ENCODE results near the gene IL17A.

IL17A gene

GRCh38 chr6:52186075-52186474 is at the start of gene IL17A:
IL17A (plus strand) TSS chr6:52186375; CDS start chr6:52186432, 57 bp downstream.
- no peak for DNase-seq (ENCODE audit: low read depth)

DNA sequence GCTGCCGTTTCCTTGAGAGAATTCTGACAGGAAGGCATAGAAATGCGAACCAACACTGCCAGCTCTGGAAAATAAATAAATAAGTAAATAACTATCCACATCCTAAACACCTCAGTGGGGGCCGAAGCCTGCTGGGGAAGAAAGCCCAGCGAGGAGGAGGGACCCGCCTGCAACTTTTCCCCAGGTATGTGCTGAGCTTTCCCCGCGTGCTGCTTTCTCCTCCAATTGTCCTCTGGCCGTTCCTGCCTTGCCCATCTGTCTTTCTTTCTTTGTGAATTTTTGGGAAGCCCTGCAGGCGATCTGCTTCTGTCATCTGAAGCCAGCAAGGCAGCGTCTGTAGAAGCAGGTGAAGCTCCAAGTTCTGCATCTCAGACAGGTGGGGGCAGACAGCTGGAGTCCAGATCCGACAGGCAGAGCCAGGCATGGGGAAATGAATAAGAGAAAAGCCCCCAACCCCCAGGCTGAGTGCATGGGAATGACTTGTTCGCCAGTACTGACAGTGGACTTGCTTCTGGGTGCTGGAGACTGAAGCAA is 49.2 kb upstream of the IL17A start:
- no peak for DNase-seq (ENCODE audit: low read depth)

GRCh38 chr6:52138284-52138683 is 47.9 kb upstream of the IL17A start:
- no peak for DNase-seq (ENCODE audit: low read depth)

- DNase-seq (ENCODE audit: low read depth): no peak
Observed at GRCh38 chr6:52139985-52140680, 46.0 kb upstream of the IL17A start.

DNA sequence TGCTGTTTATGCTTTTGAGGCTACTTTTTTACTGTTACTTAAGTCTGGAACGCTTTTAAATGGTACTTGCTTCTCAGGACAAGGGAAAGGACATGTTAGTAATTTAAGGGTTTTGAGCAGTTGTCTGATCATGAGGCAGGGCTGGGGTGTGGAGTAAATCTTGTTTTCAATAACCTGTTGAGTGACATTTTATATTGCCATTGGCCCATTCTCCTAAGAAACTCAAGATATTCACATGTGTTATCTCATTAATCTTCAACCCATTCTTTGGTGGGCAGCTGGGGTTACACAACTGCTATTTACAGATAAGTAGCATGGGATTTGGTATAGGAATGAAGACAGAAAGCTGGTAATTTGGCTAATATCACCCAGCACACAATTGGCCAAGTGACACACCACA is 44.6 kb upstream of the IL17A start:
- DNase-seq (ENCODE audit: low read depth): no peak

- no peak for DNase-seq (ENCODE audit: low read depth)
Observed at GRCh38 chr6:52142556-52142955, 43.6 kb upstream of the IL17A start.

DNA sequence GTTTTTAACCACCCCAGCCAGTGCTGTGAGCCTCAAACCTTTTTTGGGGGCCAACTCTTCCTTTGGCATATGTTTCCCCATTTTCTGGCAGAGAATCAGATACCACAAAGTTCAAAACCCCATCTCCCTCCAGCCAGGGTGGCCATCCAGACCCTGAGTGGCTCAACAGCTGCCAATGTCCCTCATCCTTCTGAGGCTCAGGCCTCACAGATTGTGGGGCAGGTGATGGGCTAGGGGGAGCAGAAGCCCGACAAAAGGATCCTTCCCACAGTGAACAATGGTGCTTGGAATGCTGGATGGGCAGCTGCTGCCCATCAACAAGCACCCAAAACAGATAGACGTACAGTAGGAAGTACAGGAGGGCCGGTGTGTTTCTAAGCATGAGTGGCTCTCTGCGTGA is 42.6 kb upstream of the IL17A start:
- no peak for DNase-seq (ENCODE audit: low read depth)

GRCh38 chr6:52144196-52145076 is 41.7 kb upstream of the IL17A start:
- no peak for DNase-seq (ENCODE audit: low read depth)

DNA sequence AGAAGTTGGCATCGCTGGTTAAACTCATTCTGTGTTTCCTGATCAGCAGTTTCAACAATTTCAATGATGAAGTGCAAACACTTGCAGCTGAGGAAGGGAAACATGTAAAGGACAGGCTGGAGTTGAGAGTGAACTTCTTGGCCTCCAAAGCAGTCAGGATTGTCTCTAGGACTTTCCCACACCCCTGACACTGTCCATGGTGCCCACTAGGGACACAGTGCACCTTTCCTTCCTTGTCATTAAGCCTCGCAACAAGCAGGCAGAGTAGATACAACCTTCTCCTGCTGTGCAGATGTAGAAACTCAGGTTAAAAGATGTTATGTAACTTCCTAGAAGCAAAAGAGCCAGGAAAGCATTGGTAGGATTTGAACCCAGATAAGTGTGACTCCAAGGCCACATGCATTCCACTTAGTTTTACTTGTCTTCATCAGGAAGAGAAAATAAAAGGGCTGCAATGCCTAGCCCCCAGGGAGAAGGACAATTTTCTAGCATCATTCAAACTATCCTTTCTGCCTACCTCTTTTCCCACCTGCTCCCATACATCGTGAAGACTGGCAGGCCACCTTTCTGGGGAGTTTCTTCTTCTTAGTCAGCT is 39.2 kb upstream of the IL17A start:
- DNase-seq (ENCODE audit: low read depth): no peak

DNA sequence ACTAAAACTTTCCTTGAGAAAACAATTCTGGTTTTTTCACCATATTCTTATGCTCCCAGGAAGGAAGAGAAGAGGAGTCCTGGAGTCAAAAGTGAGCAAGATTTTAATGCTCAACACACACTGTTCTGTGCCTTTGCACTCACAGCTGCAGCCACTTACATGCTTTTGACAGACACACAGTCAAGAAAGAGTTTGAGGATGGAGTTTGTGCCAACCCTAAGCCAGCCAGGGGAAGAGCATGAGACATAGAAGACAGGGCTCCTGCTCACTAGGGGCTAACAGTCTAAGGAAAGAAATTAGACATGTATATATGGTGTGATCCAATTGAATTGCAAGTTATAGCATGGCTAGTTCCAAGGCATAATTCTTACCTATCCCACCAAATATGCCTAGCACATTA is 37.1 kb upstream of the IL17A start:
- DNase-seq (ENCODE audit: low read depth): no peak

DNA sequence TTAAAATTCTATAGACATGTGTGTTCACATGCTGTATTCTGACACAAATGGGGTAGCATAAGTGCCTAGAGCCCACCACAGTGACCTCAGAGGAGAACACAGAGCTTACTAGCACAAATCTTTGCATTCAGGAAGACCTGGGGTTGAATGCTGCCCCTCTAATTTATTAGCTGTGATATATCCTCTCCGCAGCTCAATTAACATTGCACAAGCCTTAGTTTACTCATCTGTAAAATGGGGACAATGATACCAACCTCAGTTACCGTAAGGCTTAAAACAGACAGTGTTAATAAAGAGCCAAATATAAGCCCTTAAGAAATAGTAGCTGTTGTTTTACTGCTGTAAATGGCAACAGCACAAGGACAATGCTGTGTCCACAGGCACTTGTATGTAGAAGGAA is 36.2 kb upstream of the IL17A start:
- DNase-seq (ENCODE audit: low read depth): no peak

DNA sequence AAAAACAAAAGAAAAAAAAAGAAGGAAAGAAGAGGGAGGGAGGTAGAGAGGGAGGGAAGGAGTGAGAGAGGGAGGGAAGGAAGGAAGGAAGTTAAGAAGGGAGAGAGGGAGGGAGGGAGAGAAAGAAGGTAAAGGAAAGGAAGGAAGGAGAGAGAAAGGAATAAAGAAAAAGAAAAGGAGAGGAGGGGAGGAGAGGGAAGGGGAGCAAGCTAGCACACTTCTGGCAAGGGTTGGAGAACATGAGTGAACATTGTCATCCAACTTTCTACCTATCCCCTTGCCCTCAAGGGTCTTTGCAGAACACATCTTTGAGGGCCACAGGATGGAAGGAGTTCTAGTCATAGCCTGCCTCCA is 34.1 kb upstream of the IL17A start:
- no peak for DNase-seq (ENCODE audit: low read depth)

GRCh38 chr6:52152711-52153160 is 33.4 kb upstream of the IL17A start:
- no peak for DNase-seq (ENCODE audit: low read depth)

GRCh38 chr6:52154381-52154780 is 31.8 kb upstream of the IL17A start:
- no peak for DNase-seq (ENCODE audit: low read depth)

GRCh38 chr6:52155791-52156576 is 30.2 kb upstream of the IL17A start:
- DNase-seq (ENCODE audit: low read depth): no peak

DNA sequence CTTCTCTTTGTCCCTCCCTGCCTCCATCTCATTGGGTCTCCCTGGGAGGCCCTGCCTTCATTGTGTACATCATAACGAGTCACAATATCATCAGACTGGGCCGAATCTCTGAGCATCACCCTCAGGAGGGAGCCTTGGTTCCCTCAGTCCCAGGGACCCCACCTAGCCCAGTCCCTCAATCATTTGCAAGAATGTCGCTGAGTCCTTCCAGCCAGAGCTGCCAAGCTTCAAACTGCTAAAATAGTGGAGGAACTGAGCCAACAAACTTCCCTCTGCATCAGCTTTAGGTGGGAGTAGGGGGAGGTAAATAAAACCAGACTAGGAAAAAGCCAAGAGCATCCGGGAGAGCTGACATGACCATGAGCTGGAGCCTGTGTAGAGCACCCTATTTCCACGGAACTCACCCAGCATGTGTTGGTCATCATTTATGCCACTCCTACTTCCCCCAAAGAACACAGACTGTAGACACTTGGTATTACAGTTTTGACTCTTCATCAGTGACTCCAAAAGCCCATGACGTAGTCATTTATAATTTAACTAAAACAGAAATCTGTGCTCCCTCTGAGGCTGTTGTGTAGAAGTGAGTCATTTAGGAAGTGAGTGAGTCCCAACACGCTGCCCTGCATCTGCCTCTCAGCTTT is 28.8 kb upstream of the IL17A start:
- no peak for DNase-seq (ENCODE audit: low read depth)

GRCh38 chr6:52160472-52161104 is 25.6 kb upstream of the IL17A start:
- DNase-seq (ENCODE audit: low read depth): no peak

- no peak for DNase-seq (ENCODE audit: low read depth)
Observed at GRCh38 chr6:52161689-52162438, 24.3 kb upstream of the IL17A start.

DNA sequence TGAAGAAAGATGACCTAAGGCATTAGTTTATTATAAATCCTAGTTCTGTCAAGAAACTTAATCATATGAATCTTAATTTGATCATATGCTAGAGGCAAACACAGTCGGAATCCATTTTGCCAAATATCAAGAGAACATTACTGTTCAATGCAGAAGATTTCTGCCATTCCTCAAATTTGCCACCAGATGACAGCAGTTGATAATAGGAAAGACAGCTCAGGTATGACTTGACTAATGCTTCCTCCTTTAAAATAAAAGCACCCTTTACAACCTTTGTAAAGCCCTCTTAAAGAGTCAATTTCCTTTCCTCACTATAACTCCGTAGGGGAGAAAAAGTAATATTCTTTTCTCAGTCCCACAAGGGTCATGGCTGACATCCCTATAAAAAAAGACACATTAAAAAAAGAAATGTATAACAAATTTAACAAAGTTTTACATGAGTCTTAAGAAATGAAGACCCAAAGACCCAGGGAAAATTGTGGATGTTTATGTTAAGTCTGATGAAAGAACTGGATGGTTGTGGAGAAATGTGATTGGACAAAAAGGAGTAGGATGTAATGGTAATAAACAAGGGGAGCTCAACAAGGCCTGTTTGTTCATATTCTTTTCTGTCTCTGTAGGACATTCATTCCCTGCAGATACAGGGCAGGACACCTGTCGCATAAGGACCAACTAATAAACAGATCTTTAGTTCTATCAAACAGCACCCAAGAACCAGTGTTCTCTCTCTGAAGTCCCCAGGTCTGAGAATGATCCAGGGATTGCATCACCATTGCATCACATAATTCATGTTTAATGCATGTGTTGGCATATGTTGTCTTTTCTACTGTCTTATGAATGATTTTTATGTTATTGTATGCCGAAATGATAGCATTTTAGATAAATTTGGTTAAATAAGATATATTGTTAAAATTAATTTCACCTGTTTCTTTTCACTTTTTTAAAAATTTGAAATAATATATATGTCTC is 23.0 kb upstream of the IL17A start:
- no peak for DNase-seq (ENCODE audit: low read depth)

Data from HS-27A (cell line).